Adrenal gland (tissue), 12 donors: ENCODE data around the gene MAN1A1. TPM values are rescaled to one million over a fixed set of nuclear protein-coding genes. Genes with fewer than 3 reads are reported as not detected.

Source experiments
- DNase-seq, 7 donors: peaks; one replicate each; pipeline ENCODE4 v3.0.0-alpha.2; 2019 to 2020
- H3K27ac ChIP-seq, 5 donors: fragments of 200-600 bp; sonication (generic) in 4 of 5; 1 replicate in 3 of 5; 2 replicates in 2 of 5; pipeline versions ENCODE4 v1.5.1 to v1.8.0; 2016 to 2020; ENCODE audit warnings: mild to moderate bottlenecking in 1 of 5
- H3K27me3 ChIP-seq: fragments of 200-600 bp; 2 replicates; pipeline ENCODE4 v1.8.0; 2021
- H3K36me3 ChIP-seq, 2 donors: fragments of 200-600 bp; replicated peaks in 1 of 2; 1 replicate in 1 of 2; 2 replicates in 1 of 2; pipeline versions ENCODE4 v1.5.1 to v1.8.0; 2018 to 2022
- H3K4me1 ChIP-seq, 2 donors: fragments of 200-600 bp; replicated peaks in 1 of 2; 1 replicate in 1 of 2; 2 replicates in 1 of 2; pipeline versions ENCODE4 v1.5.1 to v1.8.0; 2018 to 2021
- H3K4me3 ChIP-seq, 4 donors: fragments of 200-600 bp; sonication (generic) in 3 of 4; one replicate each; pipeline ENCODE4 v1.5.1; 2016 to 2018
- H3K9me3 ChIP-seq, 3 donors: fragments of 200-600 bp; sonication (generic) in 1 of 3; replicated peaks in 1 of 3; 1 replicate in 2 of 3; 2 replicates in 1 of 3; pipeline versions ENCODE4 v1.5.1 to v1.8.0; 2016 to 2021
- CTCF ChIP-seq, 6 experiments: fragments of 450-650 bp in 4 of 6; fragments of 200-600 bp in 2 of 6; sonication (generic) in 1 of 6; IDR thresholded peaks; 1 replicate in 5 of 6; 2 replicates in 1 of 6; pipeline versions ENCODE4 v1.5.1 to v1.8.0; 2016 to 2021; ENCODE audit warnings: antibody characterized with exemption in 6 of 6, mild to moderate bottlenecking in 2 of 6, moderate library complexity in 1 of 6
- POLR2A ChIP-seq, 2 donors: fragments of 450-650 bp; IDR thresholded peaks; one replicate each; pipeline ENCODE4 v1.6.1; 2017; ENCODE audit warnings: antibody characterized with exemption in 2 of 2, mild to moderate bottlenecking in 2 of 2, moderate library complexity in 1 of 2
- WGBS, 4 donors: extraction: QIAGEN DNeasy Blood & Tissue Kit in 2 of 4; methylation state at CpG; one replicate each; pipeline versions ENCODE4 v1.1.5 to v1.1.7; 2013 to 2017; 5-methylcytosine and 5-hydroxymethylcytosine counted together
- intact Hi-C, 2 donors: fragments of 100-400 bp; cut with DNase I; formaldehyde crosslinking; loops; one replicate each; pipeline versions ENCODE4 v1.14.1 to v1.15.0; 2022 to 2023
- polyA plus RNA-seq, 3 donors: library from polyadenylated mRNA; stranded (reverse); fragments of 200-250 nt in 2 of 3; fragments of 350-450 nt in 1 of 3; fragmentation: Illumina TruSeq in 1 of 3; extraction: RNeasy Lipid Tissue Mini Kit (QIAGEN cat#74804) in 1 of 3; gene quantifications; one replicate each; pipeline ENCODE4 v1.2.3, GENCODE V29; 2013 to 2014
- total RNA-seq, 9 donors: library from RNA; depleted of rRNA in 4 of 9; stranded (reverse); fragments of >200 nt in 4 of 9; fragments of 120-200 nt in 1 of 9; fragmentation: NEBNext Ultra II Directional in 1 of 9; extraction: Animal tissue kit (Norgen Biotek cat#: 25700) in 1 of 9; gene quantifications; one replicate each; pipeline versions ENCODE4 v1.1.0 to v1.2.4, GENCODE V29; 2013 to 2023
- donor health status: healthy with polysubstance abuse.
- donor health status: Bipolar disorder and iron deficiency.
- donor health status: DM: yes; HTN: yes; CAD: no.
- donor health status: DM: no; HTN: no; CAD: no.
- donor health status: DM: no; HTN: no; CAD: no.
- donor health status: DM: yes; HTN: yes; CAD: no.

The MAN1A1 gene
- total and polyA plus RNA-seq, 12 donors, result 11.1 to 178 (median 108) TPM

- intact Hi-C loops, result no loop called here
- TF ChIP-seq POLR2A (IDR thresholded peaks at IDR 0.05) (no peak), CTCF (IDR thresholded peaks at IDR 0.05) (no peak)
- H3K4me1 ChIP-seq, result no peaks in the 10 kb centered on the region
- no peak overlapping the region for H3K4me3 ChIP-seq
- DNase-seq, result no peak
- H3K27me3 ChIP-seq, result no peaks in the 10 kb centered on the region
- 86 to 93% (median 88%) methylated on average over 3 of the region's 3 CpGs for WGBS, 4 donors
- H3K9me3 ChIP-seq, result no peaks in the 10 kb centered on the region
- H3K27ac ChIP-seq, result no peak overlapping the region
- H3K36me3 ChIP-seq, result no peaks in the 10 kb centered on the region
Measured at GRCh38 chr6:119255492-119255891, 94.1 kb downstream of the MAN1A1 start.

GRCh38 chr6:119250036-119250435 is 99.5 kb downstream of the MAN1A1 start:
- no peak for DNase-seq
- intact Hi-C loops, result no loop called here
- TF ChIP-seq POLR2A (IDR thresholded peaks at IDR 0.05) (no peak), CTCF (IDR thresholded peaks at IDR 0.05) (no peak)
- Histone ChIP-seq H3K9me3 (no peaks in the 10 kb centered on the region), H3K4me3 (no peak overlapping the region), H3K27me3 (no peaks in the 10 kb centered on the region), H3K27ac (no peak overlapping the region), H3K4me1 (no peaks in the 10 kb centered on the region), H3K36me3 (peaks cover 0 to 8% of the 10 kb centered on the region in 2 donors)
- WGBS, 4 donors, result 93 to 99% (median 97%) methylated on average over 2 of the region's 2 CpGs

- H3K27ac ChIP-seq, result no peak overlapping the region
- H3K4me1 ChIP-seq, result no peaks in the 10 kb centered on the region
- WGBS, 4 donors, result 92 to 100% (median 97%) methylated on average over 4 of the region's 4 CpGs
- DNase-seq, result no peak
- TF ChIP-seq POLR2A (IDR thresholded peaks at IDR 0.05) (no peak), CTCF (IDR thresholded peaks at IDR 0.05) (no peak)
- no peaks in the 10 kb centered on the region for H3K27me3 ChIP-seq
- no peaks in the 10 kb centered on the region for H3K9me3 ChIP-seq
- no peak overlapping the region for H3K4me3 ChIP-seq
- intact Hi-C loops, result no loop called here
- H3K36me3 ChIP-seq, result peaks cover 0 to 8% of the 10 kb centered on the region in 2 donors
Measured at GRCh38 chr6:119249319-119249718, 100.2 kb downstream of the MAN1A1 start.

- no peaks in the 10 kb centered on the region for H3K27me3 ChIP-seq
- H3K9me3 ChIP-seq, result no peaks in the 10 kb centered on the region
- TF ChIP-seq CTCF (IDR thresholded peaks at IDR 0.05), result no peak
- TF ChIP-seq POLR2A (IDR thresholded peaks at IDR 0.05), result no peak
- 88 to 93% (median 91%) methylated on average over 2 to 3 of the region's 3 CpGs for WGBS, 4 donors
- no peaks in the 10 kb centered on the region for H3K4me1 ChIP-seq
- no peak for DNase-seq
- no peak overlapping the region for H3K27ac ChIP-seq
- H3K4me3 ChIP-seq, result no peak overlapping the region
- peaks cover 0 to 8% of the 10 kb centered on the region in 2 donors for H3K36me3 ChIP-seq
- intact Hi-C loops, result no loop called here
Measured at GRCh38 chr6:119247504-119247903, 102.1 kb downstream of the MAN1A1 start.
